D721Med (cell line): Measurements from ENCODE around the gene MAP1LC3B2.

Experiments used
- DNase-seq: peaks from one replicate; pipeline ENCODE4 v3.0.0; 2011; ENCODE audit warnings: low spot score; ENCODE audit not compliant: insufficient read length
- FAIRE-seq: peaks from 2 replicates; lab custom pipeline; 2011; peaks lifted over from hg19 to GRCh38; lab: Jason Lieb, UNC
- TF ChIP-seq, protein P1 (sequence below): IDR thresholded peaks from 2 replicates; pipeline ENCODE4 v1.5.1; 2012; ENCODE audit warnings: mild to moderate bottlenecking, control low read depth; ENCODE audit not compliant: insufficient read depth; ENCODE audit errors: missing control alignments

Gene MAP1LC3B2

DNA sequence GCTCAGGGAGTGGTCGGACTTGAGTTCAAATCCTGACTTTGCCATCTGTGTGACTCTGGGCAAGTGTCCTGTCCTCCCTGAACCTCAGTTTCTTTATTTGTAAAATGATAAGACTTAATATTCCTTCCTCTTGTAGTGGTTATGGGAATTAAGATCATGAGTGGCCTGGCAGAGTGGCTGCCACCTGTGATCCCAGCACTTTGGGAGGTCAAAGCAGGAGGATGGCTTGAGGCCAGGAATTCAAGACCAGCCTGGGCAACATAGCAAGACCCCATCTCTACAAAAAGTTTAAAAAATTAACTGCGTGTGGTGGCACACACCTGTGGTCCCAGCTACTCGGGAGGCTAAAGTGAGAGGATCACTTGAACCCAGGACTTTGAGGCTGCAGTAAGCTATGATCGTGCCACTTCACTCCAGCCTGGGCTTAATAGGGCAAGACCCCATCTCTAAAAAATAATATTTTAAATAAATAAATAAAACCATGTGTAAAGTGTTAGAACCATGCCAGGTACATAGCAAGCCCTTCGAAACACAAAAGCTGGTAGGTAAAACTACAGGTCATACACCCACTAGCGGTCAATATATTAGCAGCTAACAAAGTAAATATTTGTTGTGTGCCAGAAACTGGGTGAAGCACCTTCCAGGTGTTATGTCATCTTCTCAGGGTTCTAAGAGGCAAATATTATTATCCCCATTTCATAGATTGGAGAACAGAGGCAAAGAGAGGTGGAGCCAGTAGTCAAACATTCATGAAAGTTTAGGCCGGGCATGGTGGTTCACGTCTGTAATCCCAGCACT, 17.4 kb upstream of the MAP1LC3B2 start:
- DNase-seq, result no peak
- no peak for FAIRE-seq
- TF ChIP-seq, protein P1, sequence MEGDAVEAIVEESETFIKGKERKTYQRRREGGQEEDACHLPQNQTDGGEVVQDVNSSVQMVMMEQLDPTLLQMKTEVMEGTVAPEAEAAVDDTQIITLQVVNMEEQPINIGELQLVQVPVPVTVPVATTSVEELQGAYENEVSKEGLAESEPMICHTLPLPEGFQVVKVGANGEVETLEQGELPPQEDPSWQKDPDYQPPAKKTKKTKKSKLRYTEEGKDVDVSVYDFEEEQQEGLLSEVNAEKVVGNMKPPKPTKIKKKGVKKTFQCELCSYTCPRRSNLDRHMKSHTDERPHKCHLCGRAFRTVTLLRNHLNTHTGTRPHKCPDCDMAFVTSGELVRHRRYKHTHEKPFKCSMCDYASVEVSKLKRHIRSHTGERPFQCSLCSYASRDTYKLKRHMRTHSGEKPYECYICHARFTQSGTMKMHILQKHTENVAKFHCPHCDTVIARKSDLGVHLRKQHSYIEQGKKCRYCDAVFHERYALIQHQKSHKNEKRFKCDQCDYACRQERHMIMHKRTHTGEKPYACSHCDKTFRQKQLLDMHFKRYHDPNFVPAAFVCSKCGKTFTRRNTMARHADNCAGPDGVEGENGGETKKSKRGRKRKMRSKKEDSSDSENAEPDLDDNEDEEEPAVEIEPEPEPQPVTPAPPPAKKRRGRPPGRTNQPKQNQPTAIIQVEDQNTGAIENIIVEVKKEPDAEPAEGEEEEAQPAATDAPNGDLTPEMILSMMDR, result no peak

DNA sequence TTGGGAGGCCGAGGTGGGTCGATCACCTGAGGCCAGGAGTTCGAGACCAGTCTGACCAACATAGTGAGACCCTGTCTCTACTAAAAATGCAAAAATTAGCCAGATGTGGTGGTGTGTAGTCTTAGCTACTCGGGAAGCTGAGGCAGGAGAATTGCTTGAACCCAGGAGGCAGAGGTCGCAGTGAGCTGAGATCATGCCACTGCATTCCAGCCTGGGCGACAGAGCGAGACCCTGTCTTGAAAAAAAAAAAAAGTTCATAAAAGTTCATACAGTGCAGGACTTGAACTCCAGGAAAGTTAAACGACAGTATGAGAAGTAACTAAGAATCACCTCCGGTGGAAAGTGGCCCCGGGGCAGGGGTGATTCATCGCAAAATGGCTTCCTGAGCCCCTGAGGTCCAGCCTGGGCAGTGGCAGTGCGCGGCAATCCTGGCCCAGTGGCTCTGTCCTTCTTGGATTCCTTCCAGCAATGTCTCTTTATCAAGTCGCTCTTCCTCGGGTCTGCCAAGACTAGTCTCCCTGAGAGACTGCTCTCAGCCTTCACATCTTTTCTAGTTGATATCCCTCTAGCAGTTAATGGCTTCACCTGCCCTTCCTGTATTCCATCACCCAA, 16.7 kb upstream of the MAP1LC3B2 start:
- no peak for FAIRE-seq

DNA sequence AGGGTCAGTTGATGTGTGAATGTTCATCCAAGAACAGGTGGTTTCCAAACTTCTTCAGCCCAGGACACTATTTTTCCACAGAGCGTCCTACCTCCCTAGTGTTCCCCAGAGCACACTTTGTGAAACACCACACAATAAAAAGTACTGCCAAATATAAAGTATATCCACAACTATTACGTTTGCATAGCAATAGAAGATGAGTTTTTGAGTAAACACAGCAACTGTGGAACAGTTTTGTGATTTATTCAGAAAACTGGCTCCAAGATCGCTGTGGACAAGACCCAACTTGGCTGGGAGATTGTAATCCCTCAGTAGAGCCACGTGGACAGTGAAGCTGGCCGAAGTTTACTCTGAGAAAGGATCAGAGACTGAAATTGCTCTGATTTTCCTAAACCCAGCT, 14.5 kb upstream of the MAP1LC3B2 start:
- no peak for DNase-seq
- FAIRE-seq, result no peak
- TF ChIP-seq, protein P1, result no peak

More for the DNA sequence above, 16.7 kb upstream of the MAP1LC3B2 start:
- DNase-seq, result no peak
- TF ChIP-seq, protein P1, result no peak

DNA sequence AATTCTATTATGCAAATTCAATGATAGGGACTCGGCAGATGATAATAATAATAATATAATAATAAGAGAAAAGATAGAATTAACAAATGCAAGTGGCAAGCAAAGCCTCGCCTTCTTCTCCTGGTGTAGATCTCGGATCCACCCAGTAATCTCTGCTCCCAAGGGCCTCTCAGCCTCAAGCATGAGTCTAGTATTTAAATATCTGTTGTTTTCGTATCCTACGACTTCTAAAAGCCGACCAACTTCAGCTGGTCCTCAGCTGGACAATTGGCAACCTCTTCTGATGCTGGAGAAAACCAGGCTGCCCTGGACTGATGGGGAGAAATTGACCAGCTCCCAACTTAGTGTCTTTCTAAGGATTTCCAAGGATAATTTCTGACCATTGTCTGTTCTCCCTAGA, 14.0 kb upstream of the MAP1LC3B2 start:
- TF ChIP-seq, protein P1, result no peak

DNA sequence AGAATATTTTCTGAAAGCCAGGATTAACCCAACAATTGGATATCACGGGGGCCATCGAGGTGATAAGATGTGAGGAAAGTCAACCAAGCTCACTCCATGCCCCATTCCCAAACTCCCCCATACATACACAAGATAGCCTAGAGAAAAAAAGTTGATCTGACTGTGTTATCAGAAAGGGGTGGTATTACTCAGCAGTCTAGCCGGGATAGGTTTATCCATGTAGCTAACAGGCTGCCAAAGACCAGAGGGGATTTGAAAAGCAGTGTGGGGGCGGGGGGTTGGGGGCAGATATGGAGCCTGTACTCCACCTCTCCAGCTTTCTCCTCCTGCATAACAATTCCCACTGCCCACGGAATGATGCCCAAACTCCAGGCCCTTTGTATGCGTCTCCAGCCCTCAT, 13.2 kb upstream of the MAP1LC3B2 start:
- no peak for FAIRE-seq
- TF ChIP-seq, protein P1, result no peak
- DNase-seq, result no peak

More for the DNA sequence above, 14.0 kb upstream of the MAP1LC3B2 start:
- no peak for DNase-seq
- no peak for FAIRE-seq

DNA sequence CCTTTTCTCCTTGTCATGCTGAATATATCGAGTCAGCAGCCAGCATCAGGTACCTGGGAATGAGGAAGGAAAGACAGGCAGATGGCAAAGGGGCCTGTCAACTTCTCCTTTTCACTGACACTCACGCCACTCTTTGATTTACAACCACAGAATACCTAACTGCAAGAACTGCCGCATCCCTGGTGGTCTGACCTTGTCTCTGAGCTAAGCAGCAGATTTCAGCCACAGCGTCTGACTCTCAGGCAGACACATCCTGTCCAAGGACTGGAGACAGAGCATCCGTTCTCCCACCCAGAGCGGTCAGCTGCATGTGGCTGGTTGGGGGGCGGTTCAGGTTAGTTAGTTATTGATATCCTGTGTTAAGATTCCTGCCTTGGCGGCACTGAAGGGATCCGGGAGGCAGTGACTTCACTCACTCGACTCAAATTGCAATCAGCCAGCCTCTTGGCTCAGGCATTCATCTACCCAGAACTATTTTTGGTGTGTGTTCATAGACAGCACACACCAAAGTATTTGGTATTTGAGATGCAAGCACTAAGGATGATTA, 11.2 kb upstream of the MAP1LC3B2 start:
- no peak for FAIRE-seq
- no peak for DNase-seq
- TF ChIP-seq, protein P1, result no peak
